Stimulated activated CD4-positive, alpha-beta T cell treated with anti-CD3 and anti-CD28 coated beads, Interleukin-4, amount 100 ng/mL, for 24 hours (primary cell): ENCODE measurements around the gene AP2M1.

ENCODE experiments used
- DNase-seq: peaks from one replicate; pipeline ENCODE4 v3.0.0-alpha.2; 2020

The AP2M1 gene

GRCh38 chr3:184183679-184184078 lies 9.0 kb downstream of the AP2M1 start:
- DNase-seq, result no peak

- no peak for DNase-seq
These were observed 10.0 kb downstream of the AP2M1 start for GRCh38 chr3:184184546-184185230.

- DNase-seq, result peak; percentile 99
These were observed 11.0 kb downstream of the AP2M1 start for GRCh38 chr3:184185461-184186183.

- no peak for DNase-seq
These were observed 11.7 kb downstream of the AP2M1 start, which contains the start of gene ABCF3 for GRCh38 chr3:184186184-184186901. TSS of gene ABCF3 (plus strand) at chr3:184186199. CDS start at chr3:184186208, 9 bp downstream.

GRCh38 chr3:184186902-184187207 lies 12.2 kb downstream of the AP2M1 start:
- no peak for DNase-seq

- no peak for DNase-seq
These were observed 13.4 kb downstream of the AP2M1 start for GRCh38 chr3:184188080-184188479.

- no peak for DNase-seq
These were observed 14.8 kb downstream of the AP2M1 start for GRCh38 chr3:184189421-184189820.

GRCh38 chr3:184192889-184193288 lies 18.2 kb downstream of the AP2M1 start:
- no peak for DNase-seq

- no peak for DNase-seq
These were observed 19.4 kb downstream of the AP2M1 start for GRCh38 chr3:184193991-184194539.

- DNase-seq, result no peak
These were observed 21.9 kb downstream of the AP2M1 start for GRCh38 chr3:184196536-184196935.

GRCh38 chr3:184198509-184198908 lies 23.9 kb downstream of the AP2M1 start:
- DNase-seq, result no peak

- DNase-seq, result no peak
These were observed 26.2 kb downstream of the AP2M1 start for GRCh38 chr3:184200825-184201224.

GRCh38 chr3:184203526-184203925 lies 28.9 kb downstream of the AP2M1 start:
- DNase-seq, result no peak

GRCh38 chr3:184209146-184209923 lies 34.7 kb downstream of the AP2M1 start:
- no peak for DNase-seq

GRCh38 chr3:184211297-184211696 lies 36.6 kb downstream of the AP2M1 start:
- no peak for DNase-seq

GRCh38 chr3:184211718-184212117 lies 37.1 kb downstream of the AP2M1 start:
- DNase-seq, result no peak

GRCh38 chr3:184218814-184219213 lies 44.2 kb downstream of the AP2M1 start:
- no peak for DNase-seq

GRCh38 chr3:184222521-184222920 lies 47.9 kb downstream of the AP2M1 start:
- DNase-seq, result no peak

GRCh38 chr3:184223946-184224345 lies 49.3 kb downstream of the AP2M1 start:
- DNase-seq, result no peak

- DNase-seq, result peak; percentile 50
These were observed 52.9 kb downstream of the AP2M1 start for GRCh38 chr3:184227481-184227935.

- DNase-seq, result no peak
These were observed 53.9 kb downstream of the AP2M1 start for GRCh38 chr3:184228376-184229137.
